Stimulated activated naive B cell treated with anti-CD40 and anti-IgM and Interleukin-4, amounts not matched to agents 10 μg/mL and 1 μg/mL and 100 μg/mL, for 72 hours (primary cell): ENCODE data around the gene FOXO6.

ENCODE experiments used
- ATAC-seq, 2 donors: fragments of 150-1000 bp; cut with Tn5 transposase; replicated peaks; 2 replicates each; pipeline ENCODE4 v1.10.0; 2021; ENCODE audit warnings: moderate library complexity in 1 of 2
- DNase-seq: peaks from one replicate; pipeline ENCODE4 v3.0.0; 2021
- H3K27ac Mint-ChIP-seq: one replicate; pipeline ENCODE4 v1.8.0; 2022; ENCODE audit warnings: mild to moderate bottlenecking, mixed read lengths
- H3K27me3 Mint-ChIP-seq, 2 donors: one replicate each; pipeline ENCODE4 v1.8.0; 2022; ENCODE audit warnings: mixed read lengths in 2 of 2
- H3K36me3 Mint-ChIP-seq, 2 donors: one replicate each; pipeline ENCODE4 v1.8.0; 2022; ENCODE audit warnings: mixed read lengths in 2 of 2, mild to moderate bottlenecking in 1 of 2
- H3K4me1 Mint-ChIP-seq, 2 donors: one replicate each; pipeline ENCODE4 v1.8.0; 2022; ENCODE audit warnings: mixed read lengths in 2 of 2, mild to moderate bottlenecking in 1 of 2
- H3K4me3 Mint-ChIP-seq, 2 donors: one replicate each; pipeline ENCODE4 v1.8.0; 2022; ENCODE audit warnings: mild to moderate bottlenecking in 2 of 2, mixed read lengths in 2 of 2, moderate library complexity in 1 of 2
- H3K9me3 Mint-ChIP-seq, 2 donors: one replicate each; pipeline ENCODE4 v1.8.0; 2022; ENCODE audit warnings: mixed read lengths in 2 of 2, mild to moderate bottlenecking in 1 of 2

Gene FOXO6

GRCh38 chr1:41340655-41341364 lies 20.4 kb upstream of the FOXO6 start:
- H3K4me3 Mint-ChIP-seq, result no peak overlapping the region
- peaks cover 6 to 11% of the 10 kb centered on the region in 2 donors for H3K4me1 Mint-ChIP-seq
- ATAC-seq (peak in 1 of 2 donors; percentile 41), DNase-seq (no peak)
- H3K36me3 Mint-ChIP-seq, result peaks cover 0 to 7% of the 10 kb centered on the region in 2 donors
- no peak overlapping the region for H3K27ac Mint-ChIP-seq
- H3K9me3 Mint-ChIP-seq, result peaks cover 11% of the 10 kb centered on the region in 2 donors
- H3K27me3 Mint-ChIP-seq, result peaks cover 33 to 43% of the 10 kb centered on the region in 2 donors

GRCh38 chr1:41341365-41341683 lies 19.9 kb upstream of the FOXO6 start:
- Mint-ChIP-seq H3K4me3 (no peak overlapping the region), H3K27ac (no peak overlapping the region), H3K9me3 (peaks cover 11% of the 10 kb centered on the region in 2 donors), H3K27me3 (peaks cover 35 to 40% of the 10 kb centered on the region in 2 donors), H3K36me3 (peaks cover 0 to 7% of the 10 kb centered on the region in 2 donors), H3K4me1 (peaks cover 6 to 11% of the 10 kb centered on the region in 2 donors)
- no peak for DNase-seq
- no peak for ATAC-seq

GRCh38 chr1:41341772-41342562 lies 19.3 kb upstream of the FOXO6 start:
- H3K4me3 Mint-ChIP-seq, result no peak overlapping the region
- DNase-seq (no peak), ATAC-seq (no peak)
- peaks cover 33 to 37% of the 10 kb centered on the region in 2 donors for H3K27me3 Mint-ChIP-seq
- H3K4me1 Mint-ChIP-seq, result peaks cover 6 to 11% of the 10 kb centered on the region in 2 donors
- H3K27ac Mint-ChIP-seq, result no peak overlapping the region
- peaks cover 0 to 7% of the 10 kb centered on the region in 2 donors for H3K36me3 Mint-ChIP-seq
- peaks cover 11% of the 10 kb centered on the region in 2 donors for H3K9me3 Mint-ChIP-seq

- Mint-ChIP-seq H3K36me3 (peaks cover 0 to 7% of the 10 kb centered on the region in 2 donors), H3K9me3 (peaks cover 11% of the 10 kb centered on the region in 2 donors), H3K27me3 (peaks cover 33 to 37% of the 10 kb centered on the region in 2 donors), H3K4me1 (peaks cover 6 to 11% of the 10 kb centered on the region in 2 donors), H3K27ac (no peak overlapping the region), H3K4me3 (no peak overlapping the region)
- ATAC-seq (no peak), DNase-seq (no peak)
Observed at GRCh38 chr1:41342774-41343355, 18.4 kb upstream of the FOXO6 start.

GRCh38 chr1:41343790-41344699 lies 17.2 kb upstream of the FOXO6 start:
- peak overlapping the region; percentile 42 for H3K27ac Mint-ChIP-seq
- DNase-seq, result no peak

GRCh38 chr1:41344708-41345159 lies 16.5 kb upstream of the FOXO6 start:
- no peak for DNase-seq
- Mint-ChIP-seq H3K4me1 (peaks cover 6 to 11% of the 10 kb centered on the region in 2 donors), H3K4me3 (no peak overlapping the region), H3K27ac (no peak overlapping the region), H3K9me3 (peaks cover 3% of the 10 kb centered on the region in 2 donors), H3K36me3 (peaks cover 0 to 4% of the 10 kb centered on the region in 2 donors), H3K27me3 (peaks cover 41 to 46% of the 10 kb centered on the region in 2 donors)
- peak; percentile 73 to 84 for ATAC-seq

More at GRCh38 chr1:41343790-41344699, 17.2 kb upstream of the FOXO6 start:
- H3K9me3 Mint-ChIP-seq, result peaks cover 3 to 5% of the 10 kb centered on the region in 2 donors
- no peak overlapping the region for H3K4me3 Mint-ChIP-seq
- ATAC-seq, result peak; percentile 64 to 65
- peaks cover 0 to 4% of the 10 kb centered on the region in 2 donors for H3K36me3 Mint-ChIP-seq
- peaks cover 6 to 11% of the 10 kb centered on the region in 2 donors for H3K4me1 Mint-ChIP-seq
- peaks cover 39 to 42% of the 10 kb centered on the region in 2 donors for H3K27me3 Mint-ChIP-seq

GRCh38 chr1:41345434-41346075 lies 15.7 kb upstream of the FOXO6 start:
- DNase-seq, result no peak
- Mint-ChIP-seq H3K36me3 (no peaks in the 10 kb centered on the region), H3K9me3 (peaks cover 0 to 1% of the 10 kb centered on the region in 2 donors), H3K4me3 (no peak overlapping the region), H3K4me1 (peaks cover 6 to 11% of the 10 kb centered on the region in 2 donors), H3K27ac (no peak overlapping the region), H3K27me3 (peaks cover 42 to 43% of the 10 kb centered on the region in 2 donors)
- no peak for ATAC-seq

- Mint-ChIP-seq H3K36me3 (no peaks in the 10 kb centered on the region), H3K9me3 (peaks cover 0 to 1% of the 10 kb centered on the region in 2 donors), H3K27ac (no peak overlapping the region), H3K4me1 (peaks cover 6 to 11% of the 10 kb centered on the region in 2 donors), H3K4me3 (no peak overlapping the region), H3K27me3 (peaks cover 35 to 36% of the 10 kb centered on the region in 2 donors)
- ATAC-seq (no peak), DNase-seq (no peak)
Observed at GRCh38 chr1:41347276-41347675, 14.0 kb upstream of the FOXO6 start.

GRCh38 chr1:41348394-41348793 lies 12.8 kb upstream of the FOXO6 start:
- Mint-ChIP-seq H3K27ac (no peak overlapping the region), H3K9me3 (peaks cover 0 to 1% of the 10 kb centered on the region in 2 donors), H3K36me3 (no peaks in the 10 kb centered on the region), H3K27me3 (peaks cover 27 to 31% of the 10 kb centered on the region in 2 donors), H3K4me1 (peaks cover 6 to 11% of the 10 kb centered on the region in 2 donors), H3K4me3 (no peak overlapping the region)
- ATAC-seq (no peak), DNase-seq (no peak)

- Mint-ChIP-seq H3K4me1 (peaks cover 2 to 6% of the 10 kb centered on the region in 2 donors), H3K27me3 (peaks cover 20 to 27% of the 10 kb centered on the region in 2 donors), H3K9me3 (peaks cover 0 to 1% of the 10 kb centered on the region in 2 donors), H3K27ac (no peak overlapping the region), H3K4me3 (no peak overlapping the region), H3K36me3 (no peaks in the 10 kb centered on the region)
- no peak for DNase-seq
- no peak for ATAC-seq
Observed at GRCh38 chr1:41349361-41350054, 11.7 kb upstream of the FOXO6 start.

- H3K27me3 Mint-ChIP-seq, result peaks cover 19 to 26% of the 10 kb centered on the region in 2 donors
- peaks cover 0 to 1% of the 10 kb centered on the region in 2 donors for H3K9me3 Mint-ChIP-seq
- H3K4me1 Mint-ChIP-seq, result peaks cover 0 to under 1% of the 10 kb centered on the region in 2 donors
- ATAC-seq, result no peak
- no peaks in the 10 kb centered on the region for H3K36me3 Mint-ChIP-seq
- no peak overlapping the region for H3K27ac Mint-ChIP-seq
- DNase-seq, result no peak
- no peak overlapping the region for H3K4me3 Mint-ChIP-seq
Observed at GRCh38 chr1:41350055-41350378, 11.2 kb upstream of the FOXO6 start.

- no peaks in the 10 kb centered on the region for H3K36me3 Mint-ChIP-seq
- H3K27me3 Mint-ChIP-seq, result peaks cover 19 to 21% of the 10 kb centered on the region in 2 donors
- no peaks in the 10 kb centered on the region for H3K4me1 Mint-ChIP-seq
- peaks cover 0 to 1% of the 10 kb centered on the region in 2 donors for H3K9me3 Mint-ChIP-seq
- no peak for DNase-seq
- H3K4me3 Mint-ChIP-seq, result no peak overlapping the region
- no peak overlapping the region for H3K27ac Mint-ChIP-seq
- ATAC-seq, result no peak
Observed at GRCh38 chr1:41351262-41352151, 9.7 kb upstream of the FOXO6 start.
